Measurements from ENCODE around the gene SIRT3. TPM values are rescaled to one million over a fixed set of nuclear protein-coding genes. Genes with fewer than 3 reads are reported as not detected.
"Not testable (repeated sequence)": the region's sequence is repeated elsewhere in the genome, so short reads cannot be mapped to it uniquely, and the experiment has no call there.

SIRT3 gene
- total RNA-seq, 1 donor from 2014 or later = 5.8 TPM

GRCh38 chr11:270451-271318, 34.5 kb upstream of the SIRT3 start:
- DNase-seq (ENCODE audit: low read depth in 2 of 2) = no peak

- DNase-seq (ENCODE audit: low read depth in 2 of 2) = no peak
Observed at GRCh38 chr11:269146-269890, 33.2 kb upstream of the SIRT3 start.

GRCh38 chr11:268716-269145, 32.6 kb upstream of the SIRT3 start:
- DNase-seq (ENCODE audit: low read depth in 2 of 2) = not testable (repeated sequence)

- DNase-seq (ENCODE audit: low read depth in 2 of 2) = no peak
Observed at GRCh38 chr11:267491-267994, 31.4 kb upstream of the SIRT3 start.

- DNase-seq (ENCODE audit: low read depth in 2 of 2) = no peak
Observed at GRCh38 chr11:266676-267439, 30.7 kb upstream of the SIRT3 start.

GRCh38 chr11:261624-262023, 25.5 kb upstream of the SIRT3 start:
- DNase-seq (ENCODE audit: low read depth in 2 of 2) = no peak

GRCh38 chr11:259413-259812, 23.3 kb upstream of the SIRT3 start:
- DNase-seq (ENCODE audit: low read depth in 2 of 2) = no peak

GRCh38 chr11:257766-258493, 21.8 kb upstream of the SIRT3 start:
- no peak for DNase-seq (ENCODE audit: low read depth in 2 of 2)

GRCh38 chr11:256952-257737, 21.0 kb upstream of the SIRT3 start:
- no peak for DNase-seq (ENCODE audit: low read depth in 2 of 2)

GRCh38 chr11:255816-256215, 19.7 kb upstream of the SIRT3 start:
- no peak for DNase-seq (ENCODE audit: low read depth in 2 of 2)

- no peak for DNase-seq (ENCODE audit: low read depth in 2 of 2)
Observed at GRCh38 chr11:255176-255575, 19.0 kb upstream of the SIRT3 start.

- DNase-seq (ENCODE audit: low read depth in 2 of 2) = no peak
Observed at GRCh38 chr11:253886-254270, 17.7 kb upstream of the SIRT3 start.

- DNase-seq (ENCODE audit: low read depth in 2 of 2) = no peak
Observed at GRCh38 chr11:253160-253885, 17.2 kb upstream of the SIRT3 start.

GRCh38 chr11:252666-253065, 16.5 kb upstream of the SIRT3 start:
- no peak for DNase-seq (ENCODE audit: low read depth in 2 of 2)

GRCh38 chr11:251550-251949, 15.4 kb upstream of the SIRT3 start:
- DNase-seq (ENCODE audit: low read depth in 2 of 2) = no peak

- DNase-seq (ENCODE audit: low read depth in 2 of 2) = peak; percentile 31 to 67
Observed at GRCh38 chr11:250740-251299, 14.7 kb upstream of the SIRT3 start.

- no peak for DNase-seq (ENCODE audit: low read depth in 2 of 2)
Observed at GRCh38 chr11:250274-250673, 14.1 kb upstream of the SIRT3 start.

- no peak for DNase-seq (ENCODE audit: low read depth in 2 of 2)
Observed at GRCh38 chr11:249062-249461, 12.9 kb upstream of the SIRT3 start.

GRCh38 chr11:244376-244775, 8.2 kb upstream of the SIRT3 start:
- DNase-seq (ENCODE audit: low read depth in 2 of 2) = no peak

Measured in dermis microvascular lymphatic vessel endothelial cell (primary cell).